ENCODE measurements around the gene RPGR. TPM values are rescaled to one million over a fixed set of nuclear protein-coding genes. Genes with fewer than 3 reads are reported as not detected.

Gene RPGR
- total RNA-seq, 4 donors from 2014 or later, result 12.6 to 43.0 (median 25.2) TPM

DNA sequence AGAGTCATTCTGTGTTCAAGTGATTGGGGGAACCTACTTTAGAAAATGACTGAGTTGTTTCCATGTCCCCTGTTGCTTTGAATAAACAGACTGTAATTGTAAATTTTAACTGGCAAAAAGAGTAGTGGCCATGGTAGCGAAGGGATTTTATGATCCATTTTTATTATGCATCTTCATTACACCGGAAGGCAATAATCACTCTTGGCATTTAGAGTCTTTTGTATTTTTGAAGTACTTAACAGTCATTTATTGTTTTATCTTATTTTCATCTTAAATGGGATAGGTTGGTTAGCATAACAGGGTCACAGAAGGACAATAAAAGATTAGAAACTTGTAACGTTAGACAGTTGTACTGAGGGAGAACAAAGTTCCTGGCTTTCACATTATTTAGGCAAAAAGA lies 14.1 kb upstream of the RPGR start:
- Histone ChIP-seq H3K27me3 (no peaks in the 10 kb centered on the region), H3K4me1 (no peaks in the 10 kb centered on the region), H3K27ac (no peak overlapping the region), H3K36me3 (no peaks in the 10 kb centered on the region), H3K9me3 (no peaks in the 10 kb centered on the region), H3K4me3 (no peak overlapping the region)
- TF ChIP-seq, protein P1, sequence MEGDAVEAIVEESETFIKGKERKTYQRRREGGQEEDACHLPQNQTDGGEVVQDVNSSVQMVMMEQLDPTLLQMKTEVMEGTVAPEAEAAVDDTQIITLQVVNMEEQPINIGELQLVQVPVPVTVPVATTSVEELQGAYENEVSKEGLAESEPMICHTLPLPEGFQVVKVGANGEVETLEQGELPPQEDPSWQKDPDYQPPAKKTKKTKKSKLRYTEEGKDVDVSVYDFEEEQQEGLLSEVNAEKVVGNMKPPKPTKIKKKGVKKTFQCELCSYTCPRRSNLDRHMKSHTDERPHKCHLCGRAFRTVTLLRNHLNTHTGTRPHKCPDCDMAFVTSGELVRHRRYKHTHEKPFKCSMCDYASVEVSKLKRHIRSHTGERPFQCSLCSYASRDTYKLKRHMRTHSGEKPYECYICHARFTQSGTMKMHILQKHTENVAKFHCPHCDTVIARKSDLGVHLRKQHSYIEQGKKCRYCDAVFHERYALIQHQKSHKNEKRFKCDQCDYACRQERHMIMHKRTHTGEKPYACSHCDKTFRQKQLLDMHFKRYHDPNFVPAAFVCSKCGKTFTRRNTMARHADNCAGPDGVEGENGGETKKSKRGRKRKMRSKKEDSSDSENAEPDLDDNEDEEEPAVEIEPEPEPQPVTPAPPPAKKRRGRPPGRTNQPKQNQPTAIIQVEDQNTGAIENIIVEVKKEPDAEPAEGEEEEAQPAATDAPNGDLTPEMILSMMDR (IDR thresholded peaks at IDR 0.05), result no peak
- TF ChIP-seq POLR2A (IDR thresholded peaks at IDR 0.05) (no peak), EP300 (IDR thresholded peaks at IDR 0.05) (no peak)
- WGBS, result 64% methylated on average over 3 of the region's 3 CpGs
- no peak for DNase-seq (ENCODE audit: low spot score in 2 of 2)

DNA sequence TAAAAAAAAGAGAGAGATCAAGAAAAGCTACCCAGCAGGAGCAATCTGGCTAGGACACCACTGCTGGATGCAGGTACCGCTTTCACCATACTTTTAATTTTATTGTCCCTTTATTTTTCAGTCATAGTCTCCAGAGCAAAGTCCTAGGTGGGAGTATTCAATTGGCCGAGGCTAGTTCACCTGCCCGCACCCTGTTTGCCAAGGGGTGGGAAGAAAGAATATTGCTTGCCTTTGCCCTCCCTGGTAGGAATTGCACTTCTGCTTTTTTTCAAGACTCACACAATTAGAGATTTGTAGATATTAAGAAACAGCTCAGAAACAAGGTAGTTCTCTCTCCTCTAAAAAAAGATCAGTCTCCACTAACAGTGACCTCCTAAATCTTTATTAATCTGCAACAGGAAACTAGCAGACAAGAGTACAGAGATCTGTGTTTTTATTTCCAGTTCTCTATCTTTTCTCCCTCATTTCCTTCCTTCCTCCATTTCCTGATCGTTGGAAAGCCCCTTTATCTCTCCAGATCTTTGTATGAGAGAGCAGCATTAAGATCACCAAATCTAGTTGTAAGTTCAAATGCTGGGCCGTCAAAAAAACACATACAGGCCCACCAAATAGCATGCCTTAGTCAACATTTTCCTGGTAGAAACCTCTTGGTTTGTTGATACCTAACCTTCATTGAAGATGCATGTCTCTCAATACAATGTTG lies 9.4 kb upstream of the RPGR start:
- TF ChIP-seq, protein P1 (IDR thresholded peaks at IDR 0.05), result no peak
- no peak for TF ChIP-seq EP300 (IDR thresholded peaks at IDR 0.05)
- no peak for TF ChIP-seq POLR2AphosphoS5 (IDR thresholded peaks at IDR 0.05)
- no peak for TF ChIP-seq POLR2A (IDR thresholded peaks at IDR 0.05)
- Histone ChIP-seq H3K9me3 (no peaks in the 10 kb centered on the region), H3K36me3 (no peaks in the 10 kb centered on the region), H3K4me1 (no peaks in the 10 kb centered on the region), H3K27me3 (no peaks in the 10 kb centered on the region), H3K27ac (no peak overlapping the region), H3K4me3 (no peak overlapping the region)
- 75% methylated on average over 5 of the region's 5 CpGs for WGBS
- no peak for DNase-seq (ENCODE audit: low spot score in 2 of 2)

- TF ChIP-seq POLR2AphosphoS5 (IDR thresholded peaks at IDR 0.05) (no peak), EP300 (IDR thresholded peaks at IDR 0.05) (no peak), POLR2A (IDR thresholded peaks at IDR 0.05) (no peak)
- TF ChIP-seq, protein P1 (IDR thresholded peaks at IDR 0.05), result no peak
- Histone ChIP-seq H3K4me1 (no peaks in the 10 kb centered on the region), H3K27ac (no peak overlapping the region), H3K9me3 (no peaks in the 10 kb centered on the region), H3K36me3 (no peaks in the 10 kb centered on the region), H3K27me3 (no peaks in the 10 kb centered on the region), H3K4me3 (no peak overlapping the region)
- DNase-seq (ENCODE audit: low spot score in 2 of 2), result no peak
Measured at GRCh38 chrX:38335382-38335781, 8.1 kb upstream of the RPGR start.

- H3K4me3 ChIP-seq, result no peak overlapping the region
- H3K4me1 ChIP-seq, result no peaks in the 10 kb centered on the region
- no peak for DNase-seq (ENCODE audit: low spot score in 2 of 2)
- no peaks in the 10 kb centered on the region for H3K36me3 ChIP-seq
- H3K27ac ChIP-seq, result no peak overlapping the region
- no peaks in the 10 kb centered on the region for H3K9me3 ChIP-seq
- TF ChIP-seq, protein P1 (IDR thresholded peaks at IDR 0.05), result no peak
- TF ChIP-seq EP300 (IDR thresholded peaks at IDR 0.05) (no peak), POLR2AphosphoS5 (IDR thresholded peaks at IDR 0.05) (no peak), POLR2A (IDR thresholded peaks at IDR 0.05) (no peak)
- H3K27me3 ChIP-seq, result no peaks in the 10 kb centered on the region
Measured at GRCh38 chrX:38332505-38332904, 5.2 kb upstream of the RPGR start.

DNA sequence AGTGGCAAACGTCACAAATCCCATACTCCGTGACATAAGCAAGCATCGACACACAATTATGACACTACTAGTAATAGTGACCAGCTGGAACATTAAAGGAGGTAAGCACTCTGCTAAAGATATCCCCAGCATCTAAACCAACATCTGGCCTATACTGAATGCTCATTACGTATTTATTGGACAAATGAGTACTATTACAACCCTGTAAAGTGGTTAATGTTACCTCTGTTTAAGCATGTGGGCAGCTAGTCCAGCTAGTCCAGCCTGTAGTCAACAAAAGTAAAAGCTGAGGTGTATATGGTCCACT lies 419 bp upstream of the RPGR start:
- H3K27me3 ChIP-seq, result no peaks in the 10 kb centered on the region
- peak overlapping the region; percentile 91 for H3K27ac ChIP-seq
- H3K4me3 ChIP-seq, result peak overlapping the region; percentile 74
- no peak for TF ChIP-seq EP300 (IDR thresholded peaks at IDR 0.05)
- TF ChIP-seq POLR2A (IDR thresholded peaks at IDR 0.05), result no peak
- no peak for TF ChIP-seq POLR2AphosphoS5 (IDR thresholded peaks at IDR 0.05)
- H3K9me3 ChIP-seq, result no peaks in the 10 kb centered on the region
- H3K4me1 ChIP-seq, result peaks cover 5% of the 10 kb centered on the region
- WGBS, result 75% methylated on average over 1 of the region's 4 CpGs
- no peaks in the 10 kb centered on the region for H3K36me3 ChIP-seq
- no peak for DNase-seq (ENCODE audit: low spot score in 2 of 2)

GRCh38 chrX:38326086-38326485 lies 1.2 kb downstream of the RPGR start:
- no peak for DNase-seq (ENCODE audit: low spot score in 2 of 2)
- Histone ChIP-seq H3K36me3 (no peaks in the 10 kb centered on the region), H3K4me1 (peaks cover 5% of the 10 kb centered on the region), H3K27ac (peak overlapping the region; percentile 91), H3K9me3 (no peaks in the 10 kb centered on the region), H3K4me3 (peak overlapping the region; percentile 74), H3K27me3 (no peaks in the 10 kb centered on the region)
- TF ChIP-seq, protein P1 (IDR thresholded peaks at IDR 0.05), result no peak
- TF ChIP-seq POLR2A (IDR thresholded peaks at IDR 0.05), result no peak
- no peak for TF ChIP-seq EP300 (IDR thresholded peaks at IDR 0.05)
- no peak for TF ChIP-seq POLR2AphosphoS5 (IDR thresholded peaks at IDR 0.05)
- 66% methylated on average over 3 of the region's 3 CpGs for WGBS
